Measurements from ENCODE around the gene GCK. TPM values are rescaled to one million over a fixed set of nuclear protein-coding genes. Genes with fewer than 3 reads are reported as not detected.

The GCK gene
- total and polyA plus RNA-seq, 2 of the 13 experiments (the other 11 are each of a cell fraction or from before 2014, with no cell fraction given), result not detected

DNA sequence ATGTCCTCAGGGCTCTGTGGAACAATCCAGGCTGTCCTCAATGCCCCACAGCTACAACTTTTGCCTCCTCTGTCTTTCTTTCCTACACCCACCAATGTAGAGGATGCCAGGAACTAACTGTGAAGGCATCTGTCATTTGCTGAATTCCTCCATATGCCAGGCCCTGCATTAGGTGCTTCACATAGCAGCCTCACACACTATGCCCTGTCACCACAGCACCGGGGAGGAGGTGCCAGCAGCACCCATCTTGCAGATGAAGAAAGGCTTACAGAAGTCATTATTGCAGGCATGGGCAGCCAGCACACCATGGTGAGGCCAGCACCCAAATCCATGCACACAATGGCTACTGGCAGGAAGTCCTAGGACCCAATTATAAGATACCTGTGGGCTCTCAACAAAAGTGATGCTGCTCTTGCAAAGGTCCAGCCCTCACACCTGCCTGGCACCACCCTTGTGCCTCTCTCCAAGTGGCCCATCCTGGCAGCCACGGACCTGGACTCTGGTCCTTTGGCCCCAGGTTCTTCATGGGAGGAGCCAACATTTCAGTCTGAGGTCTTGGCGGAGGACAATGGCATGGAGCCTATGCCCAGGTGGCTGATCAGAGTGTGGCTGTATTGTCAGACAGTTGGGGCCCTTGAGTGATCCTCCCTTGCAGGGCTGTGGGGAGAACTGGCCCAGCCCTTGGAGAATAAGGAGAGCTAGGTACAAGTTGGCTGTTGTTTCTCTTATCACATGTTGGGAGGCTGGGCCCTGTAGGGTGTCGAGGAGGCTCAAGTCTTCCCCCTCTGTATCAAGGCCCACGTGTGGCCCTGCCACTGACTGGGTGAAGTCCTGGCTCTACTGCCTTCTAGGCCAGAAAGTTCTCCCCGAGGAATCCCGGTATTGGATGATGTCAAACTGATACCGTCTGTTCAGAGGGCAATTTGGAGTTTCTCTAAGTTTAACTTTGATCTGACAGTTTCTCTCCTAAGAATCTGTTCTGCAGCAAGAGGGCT is 33.8 kb downstream of the GCK start (continued):
- TF ChIP-seq RFX1 (IDR thresholded peaks at IDR 0.05) (no peak), ZSCAN31 (CRISPR knock-in tag; IDR thresholded peaks at IDR 0.05; ENCODE audit: low read depth) (no peak), STAG1 (CRISPR knock-in tag; IDR thresholded peaks at IDR 0.05) (no peak), ATF1 (CRISPR knock-in tag; IDR thresholded peaks at IDR 0.05) (no peak)

DNA sequence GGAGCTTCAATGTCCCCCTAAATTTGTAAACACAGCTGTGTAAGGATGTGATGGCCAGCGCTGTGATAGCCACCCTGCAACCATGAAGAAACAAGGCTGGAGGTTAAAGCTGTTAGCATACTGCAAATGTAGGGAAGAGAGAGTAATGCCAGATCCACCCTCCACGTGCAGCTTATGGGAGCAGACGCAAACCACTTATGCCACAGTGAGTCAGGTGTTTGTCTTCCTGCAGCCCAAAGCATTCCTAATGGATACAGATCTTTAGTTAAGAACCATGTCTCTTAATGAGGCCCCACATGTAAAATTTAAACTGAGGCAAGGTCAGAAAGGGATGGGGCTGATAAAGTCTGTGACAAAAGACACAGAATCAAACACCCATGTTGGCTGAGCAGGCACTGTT is 34.5 kb downstream of the GCK start:
- peaks cover 9% of the 10 kb centered on the region for H3K4me1 ChIP-seq (ENCODE audit: insufficient read depth, low read length)

More for the DNA sequence above, 34.5 kb downstream of the GCK start:
- Histone ChIP-seq H3K4me3 (replicated peaks in 1 of 3; ENCODE audit: insufficient read depth in 1 of 3, low read depth in 2 of 3, low read length in 3 of 3) (no peak overlapping the region), H3K4me2 (ENCODE audit: low read depth, low read length) (no peak overlapping the region), H4K20me1 (ENCODE audit: insufficient read depth, low read length) (no peaks in the 10 kb centered on the region), H3K9ac (ENCODE audit: insufficient read depth, low read depth, low read length) (no peak overlapping the region), H2AFZ (ENCODE audit: low read length) (no peak overlapping the region), H3K9me3 (ENCODE audit: low read length) (no peaks in the 10 kb centered on the region), H3K27me3 (ENCODE audit: control insufficient read depth in 1 of 2, insufficient read depth in 2 of 2, low read length in 2 of 2) (peaks cover 2 to 44% of the 10 kb centered on the region in 2 experiments; a peak in 3 of 5 replicates), H3K27ac (ENCODE audit: extremely low read length, insufficient read depth, low read length) (no peak overlapping the region), H3K79me2 (ENCODE audit: insufficient read depth, low read length) (no peaks in the 10 kb centered on the region), H3K36me3 (replicated peaks in 1 of 2; ENCODE audit: control insufficient read depth in 1 of 2, insufficient read depth in 2 of 2, low read length in 2 of 2) (no peaks in the 10 kb centered on the region)
- no TSS peak for BruUV-seq (replicated peaks)
- in situ Hi-C loops (cut with HindIII; ENCODE audit: extremely low pct_ligation_motif_present, low pct_unique_long_range_greater_than_20kb) (no loop called here), intact Hi-C loops (cut with micrococcal nuclease; ENCODE audit: unreplicated experiment) (no loop called here)
- FAIRE-seq, result no peak
- no peak for DNase-seq (ENCODE audit: low spot score)
- WGBS (ENCODE audit: low lambda C conversion rate), result 62% methylated on average over 3 of the region's 3 CpGs
- CTCF ChIA-PET (ENCODE audit: low intra/inter-chr PET ratio, low total read pairs), result no interaction called here
- POLR2A ChIA-PET, result no interaction called here
- TF ChIP-seq, protein P1, sequence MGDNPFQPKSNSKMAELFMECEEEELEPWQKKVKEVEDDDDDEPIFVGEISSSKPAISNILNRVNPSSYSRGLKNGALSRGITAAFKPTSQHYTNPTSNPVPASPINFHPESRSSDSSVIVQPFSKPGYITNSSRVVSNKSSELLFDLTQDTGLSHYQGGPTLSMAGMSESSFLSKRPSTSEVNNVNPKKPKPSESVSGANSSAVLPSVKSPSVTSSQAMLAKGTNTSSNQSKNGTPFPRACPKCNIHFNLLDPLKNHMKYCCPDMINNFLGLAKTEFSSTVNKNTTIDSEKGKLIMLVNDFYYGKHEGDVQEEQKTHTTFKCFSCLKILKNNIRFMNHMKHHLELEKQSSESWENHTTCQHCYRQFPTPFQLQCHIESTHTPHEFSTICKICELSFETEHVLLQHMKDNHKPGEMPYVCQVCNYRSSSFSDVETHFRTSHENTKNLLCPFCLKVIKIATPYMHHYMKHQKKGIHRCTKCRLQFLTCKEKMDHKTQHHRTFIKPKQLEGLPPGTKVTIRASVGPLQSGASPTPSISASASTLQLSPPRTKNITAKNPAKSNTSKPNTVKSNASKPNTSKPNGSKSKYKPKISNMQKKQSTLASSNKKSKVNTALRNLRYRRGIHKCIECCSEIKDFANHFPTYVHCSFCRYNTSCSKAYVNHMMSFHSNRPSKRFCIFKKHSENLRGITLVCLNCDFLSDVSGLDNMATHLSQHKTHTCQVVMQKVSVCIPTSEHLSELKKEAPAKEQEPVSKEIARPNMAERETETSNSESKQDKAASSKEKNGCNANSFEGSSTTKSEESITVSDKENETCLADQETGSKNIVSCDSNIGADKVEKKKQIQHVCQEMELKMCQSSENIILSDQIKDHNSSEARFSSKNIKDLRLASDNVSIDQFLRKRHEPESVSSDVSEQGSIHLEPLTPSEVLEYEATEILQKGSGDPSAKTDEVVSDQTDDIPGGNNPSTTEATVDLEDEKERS (CRISPR knock-in tag; IDR thresholded peaks at IDR 0.05), result no peak
- TF ChIP-seq PHF8 (CRISPR knock-in tag; IDR thresholded peaks at IDR 0.05) (no peak), MEF2D (CRISPR knock-in tag; IDR thresholded peaks at IDR 0.05) (no peak), GATA4 (IDR thresholded peaks at IDR 0.05; ENCODE audit: borderline replicate concordance, low read depth) (no peak), ZSCAN25 (CRISPR knock-in tag; IDR thresholded peaks at IDR 0.05) (no peak), ZNF564 (CRISPR knock-in tag; IDR thresholded peaks at IDR 0.05) (no peak)
- ATAC-seq, result no peak

All from HepG2 (cell line).